HG02623 (cell line): Measurements from ENCODE around the gene SOX4.
A peak's percentile ranks its signal among the peaks of the same experiment; 100 is the strongest.

Experiments used
- ATAC-seq: cut with Tn5 transposase; IDR thresholded peaks from one replicate; pipeline ENCODE4 v1.9.1; 2021; ENCODE audit warnings: moderate library complexity; ENCODE audit not compliant: unreplicated experiment

Gene SOX4

GRCh38 chr6:21593927-21594415 lies 420 bp downstream of the SOX4 start:
- ATAC-seq = peak; percentile 12

- peak; percentile 18 for ATAC-seq
Observed at GRCh38 chr6:21594416-21595281, 1.1 kb downstream of the SOX4 start.

- ATAC-seq = peak; percentile 13
Observed at GRCh38 chr6:21595285-21596144, 2.0 kb downstream of the SOX4 start.

GRCh38 chr6:21596145-21596948 lies 2.8 kb downstream of the SOX4 start:
- ATAC-seq = no peak

GRCh38 chr6:21596949-21597682 lies 3.6 kb downstream of the SOX4 start:
- no peak for ATAC-seq

GRCh38 chr6:21597801-21598673 lies 4.5 kb downstream of the SOX4 start:
- ATAC-seq = no peak

- ATAC-seq = no peak
Observed at GRCh38 chr6:21598674-21599023, 5.1 kb downstream of the SOX4 start.

GRCh38 chr6:21599051-21599696 lies 5.6 kb downstream of the SOX4 start:
- ATAC-seq = no peak

GRCh38 chr6:21601339-21601923 lies 7.9 kb downstream of the SOX4 start:
- ATAC-seq = no peak

GRCh38 chr6:21601932-21602390 lies 8.4 kb downstream of the SOX4 start:
- no peak for ATAC-seq

- peak; percentile 39 for ATAC-seq
Observed at GRCh38 chr6:21603082-21603952, 9.8 kb downstream of the SOX4 start.

GRCh38 chr6:21604081-21604480 lies 10.5 kb downstream of the SOX4 start:
- ATAC-seq = peak; percentile 16

- no peak for ATAC-seq
Observed at GRCh38 chr6:21605166-21605565, 11.6 kb downstream of the SOX4 start.

GRCh38 chr6:21608601-21609000 lies 15.1 kb downstream of the SOX4 start:
- no peak for ATAC-seq

- no peak for ATAC-seq
Observed at GRCh38 chr6:21609881-21610329, 16.4 kb downstream of the SOX4 start.

- peak; percentile 85 for ATAC-seq
Observed at GRCh38 chr6:21610341-21610740, 16.8 kb downstream of the SOX4 start.

GRCh38 chr6:21611485-21611884 lies 17.9 kb downstream of the SOX4 start:
- ATAC-seq = no peak
